Stomach (tissue), 9 donors: ENCODE results near the gene NCAPD2. TPM values are rescaled to one million over a fixed set of nuclear protein-coding genes. Genes with fewer than 3 reads are reported as not detected.

ENCODE experiments used
- DNase-seq, 2 donors: peaks; one replicate each; pipeline versions ENCODE4 v3.0.0 to v3.0.0-alpha.2; 2013 to 2019
- H3K27ac ChIP-seq, 5 donors: fragments of 200-600 bp in 4 of 5; sonication (generic) in 4 of 5; one replicate each; pipeline ENCODE4 v1.5.1; 2013 to 2019; ENCODE audit warnings: mild to moderate bottlenecking in 1 of 5, moderate library complexity in 1 of 5
- H3K27me3 ChIP-seq, 3 donors: fragments of 200-600 bp; sonication (generic); one replicate each; pipeline ENCODE4 v1.5.1; 2017 to 2019; ENCODE audit warnings: mixed run types in 1 of 3
- H3K36me3 ChIP-seq, 4 donors: fragments of 200-600 bp; sonication (generic); 1 replicate in 3 of 4; 2 replicates in 1 of 4; pipeline ENCODE4 v1.5.1; 2016 to 2019
- H3K4me1 ChIP-seq, 4 donors: fragments of 200-600 bp; sonication (generic); one replicate each; pipeline ENCODE4 v1.5.1; 2016 to 2019
- H3K4me3 ChIP-seq, 4 donors: fragments of 200-600 bp; sonication (generic) in 3 of 4; one replicate each; pipeline ENCODE4 v1.5.1; 2016 to 2019; ENCODE audit warnings: mild to moderate bottlenecking in 1 of 4
- H3K9me3 ChIP-seq, 4 donors: fragments of 200-600 bp; sonication (generic); one replicate each; pipeline ENCODE4 v1.5.1; 2016 to 2019
- CTCF ChIP-seq, 7 experiments: fragments of 450-650 bp in 4 of 7; fragments of 200-600 bp in 3 of 7; sonication (generic) in 3 of 7; IDR thresholded peaks; one replicate each; pipeline ENCODE4 v1.5.1; 2016 to 2019; ENCODE audit warnings: antibody characterized with exemption in 7 of 7, control low read depth in 2 of 7, mild to moderate bottlenecking in 1 of 7
- EP300 ChIP-seq: sonication (generic); formaldehyde crosslinking; IDR thresholded peaks from one replicate; pipeline ENCODE4 v1.6.1; 2017; ENCODE audit warnings: antibody characterized with exemption
- POLR2A ChIP-seq, 4 donors: fragments of 450-650 bp; IDR thresholded peaks; one replicate each; pipeline ENCODE4 v1.6.1; 2016; ENCODE audit warnings: antibody characterized with exemption in 4 of 4, control low read depth in 2 of 4, mild to moderate bottlenecking in 1 of 4, moderate library complexity in 1 of 4
- POLR2AphosphoS5 ChIP-seq, 3 donors: sonication (generic); formaldehyde crosslinking; IDR thresholded peaks; one replicate each; pipeline ENCODE4 v1.6.1; 2016; ENCODE audit warnings: antibody characterized with exemption in 3 of 3
- WGBS, 5 donors: extraction: QIAGEN DNeasy Blood & Tissue Kit in 3 of 5; methylation state at CpG; one replicate each; pipeline versions ENCODE4 v1.1.5 to v1.1.7; 2013 to 2018; 5-methylcytosine and 5-hydroxymethylcytosine counted together
- intact Hi-C: fragments of 100-400 bp; cut with DNase I; formaldehyde crosslinking; loops from one replicate; pipeline ENCODE4 v1.15.1; 2023; ENCODE audit warnings: low total_unique reads
- polyA plus RNA-seq, 3 donors: library from polyadenylated mRNA; stranded (reverse); fragments of 200-250 nt; gene quantifications; one replicate each; pipeline ENCODE4 v1.2.3, GENCODE V29; 2013
- total RNA-seq, 5 donors: library from RNA; depleted of rRNA; stranded (reverse); fragments of >200 nt; gene quantifications; one replicate each; pipeline versions ENCODE4 v1.1.0 to v1.2.3, GENCODE V29; 2014 to 2016
- donor health status: healthy with polysubstance abuse.
- donor health status: Bipolar disorder and iron deficiency.
- donor health status: healthy.

The NCAPD2 gene
- total and polyA plus RNA-seq, 8 donors: 8.3 to 105 (median 17.6) TPM

GRCh38 chr12:6542209-6543009, 48.5 kb downstream of the NCAPD2 start:
- H3K4me3 ChIP-seq: no peak overlapping the region
- H3K36me3 ChIP-seq: peaks cover 35 to 74% (median 58%) of the 10 kb centered on the region in 4 donors
- intact Hi-C loops: no loop called here
- no peaks in the 10 kb centered on the region for H3K9me3 ChIP-seq
- H3K4me1 ChIP-seq: peaks cover 27 to 53% (median 33%) of the 10 kb centered on the region in 4 donors
- no peaks in the 10 kb centered on the region for H3K27me3 ChIP-seq
- no peak for TF ChIP-seq POLR2A (IDR thresholded peaks at IDR 0.05)
- TF ChIP-seq EP300: no peak
- no peak for TF ChIP-seq CTCF (IDR thresholded peaks at IDR 0.05)
- TF ChIP-seq POLR2AphosphoS5 (IDR thresholded peaks at IDR 0.05): no peak
- H3K27ac ChIP-seq: peak overlapping the region in 4 of 5 donors; percentile 41 to 100 (median 74)
- 57 to 72% (median 62%) methylated on average over 13 of the region's 13 CpGs for WGBS, 5 donors
- DNase-seq: peak in 1 of 2 donors; percentile 88

GRCh38 chr12:6546016-6546415, 52.1 kb downstream of the NCAPD2 start:
- Histone ChIP-seq H3K27ac (no peak overlapping the region), H3K27me3 (no peaks in the 10 kb centered on the region), H3K36me3 (peaks cover 29 to 86% (median 68%) of the 10 kb centered on the region in 4 donors), H3K4me1 (peaks cover 13 to 52% (median 23%) of the 10 kb centered on the region in 4 donors), H3K9me3 (no peaks in the 10 kb centered on the region), H3K4me3 (no peak overlapping the region)
- DNase-seq: no peak
- WGBS, 5 donors: 82 to 91% (median 86%) methylated on average over 10 of the region's 10 CpGs
- intact Hi-C loops: no loop called here
- no peak for TF ChIP-seq CTCF (IDR thresholded peaks at IDR 0.05)
- TF ChIP-seq POLR2AphosphoS5 (IDR thresholded peaks at IDR 0.05): no peak
- no peak for TF ChIP-seq EP300

GRCh38 chr12:6547566-6547965, 53.7 kb downstream of the NCAPD2 start:
- TF ChIP-seq POLR2A (IDR thresholded peaks at IDR 0.05) (no peak), CTCF (IDR thresholded peaks at IDR 0.05) (no peak), EP300 (no peak), POLR2AphosphoS5 (IDR thresholded peaks at IDR 0.05) (no peak)
- H3K4me1 ChIP-seq: peaks cover 7 to 52% (median 32%) of the 10 kb centered on the region in 4 donors
- peaks cover 29 to 76% (median 66%) of the 10 kb centered on the region in 4 donors for H3K36me3 ChIP-seq
- H3K9me3 ChIP-seq: no peaks in the 10 kb centered on the region
- no peaks in the 10 kb centered on the region for H3K27me3 ChIP-seq
- WGBS, 5 donors: 83 to 95% (median 92%) methylated on average over 1 of the region's 1 CpG
- intact Hi-C loops: no loop called here
- DNase-seq: no peak
- no peak overlapping the region for H3K4me3 ChIP-seq
- peak overlapping the region in 4 of 5 donors; percentile 15 to 81 (median 38) for H3K27ac ChIP-seq

- intact Hi-C loops: no loop called here
- peaks cover 29 to 71% (median 63%) of the 10 kb centered on the region in 4 donors for H3K36me3 ChIP-seq
- 66 to 82% (median 75%) methylated on average over 9 of the region's 9 CpGs for WGBS, 5 donors
- TF ChIP-seq CTCF (IDR thresholded peaks at IDR 0.05): no peak
- no peak for TF ChIP-seq EP300
- TF ChIP-seq POLR2AphosphoS5 (IDR thresholded peaks at IDR 0.05): no peak
- TF ChIP-seq POLR2A (IDR thresholded peaks at IDR 0.05): no peak
- no peaks in the 10 kb centered on the region for H3K27me3 ChIP-seq
- peak overlapping the region in 4 of 5 donors; percentile 15 to 81 (median 46) for H3K27ac ChIP-seq
- peaks cover 9 to 54% (median 36%) of the 10 kb centered on the region in 4 donors for H3K4me1 ChIP-seq
- H3K9me3 ChIP-seq: no peaks in the 10 kb centered on the region
- H3K4me3 ChIP-seq: no peak overlapping the region
- DNase-seq: peak in 1 of 2 donors; percentile 65
These were observed 54.1 kb downstream of the NCAPD2 start for GRCh38 chr12:6547987-6548386.
